Fibroblast of mammary gland (primary cell): ENCODE results near the gene AGA.

Source experiments
- DNase-seq: peaks from one replicate; pipeline ENCODE4 v3.0.0-alpha.2; 2010; ENCODE audit warnings: low read depth
- H3K4me3 ChIP-seq: 2 replicates; pipeline ENCODE4 v1.5.1; 2011; ENCODE audit warnings: low read depth, mild to moderate bottlenecking, low read length, moderate library complexity; ENCODE audit not compliant: control insufficient read depth
- CTCF ChIP-seq: conservative IDR thresholded peaks from 2 replicates; pipeline ENCODE4 v1.5.1; 2011; ENCODE audit warnings: low read depth, low read length, inconsistent platforms; ENCODE audit not compliant: control insufficient read depth, insufficient read depth

AGA gene

DNA sequence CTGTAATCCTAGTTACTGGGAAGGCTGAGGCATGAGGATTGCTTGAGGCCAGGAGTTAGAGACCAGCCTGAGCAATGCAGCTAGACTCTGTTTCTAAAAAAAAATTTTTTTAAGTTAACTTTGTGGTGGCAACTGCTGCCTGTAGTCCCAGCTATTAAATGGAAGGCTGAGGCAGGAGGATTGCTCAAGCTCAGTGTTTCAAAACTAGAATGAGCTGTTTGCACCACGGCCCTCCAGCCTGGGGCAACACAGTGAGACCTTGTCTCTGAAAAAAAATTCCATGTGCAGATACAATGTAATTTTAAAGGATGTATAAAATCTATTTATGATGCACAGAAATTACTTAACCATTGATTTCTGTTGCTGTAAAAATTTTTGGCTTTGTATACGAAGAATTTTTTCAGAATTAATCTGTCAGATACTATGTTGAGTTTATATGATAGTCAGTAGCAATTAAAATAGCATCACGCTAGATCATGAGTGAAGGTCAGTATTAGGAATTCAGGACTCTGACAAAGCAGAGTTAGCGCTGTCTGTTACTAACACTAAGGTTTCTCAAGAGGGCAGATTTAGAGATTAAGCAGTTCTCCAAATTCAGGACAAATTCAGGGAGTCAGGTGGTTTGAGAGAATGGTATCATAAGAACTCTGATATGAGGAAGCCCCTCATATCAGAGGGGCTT lies 8.3 kb upstream of the AGA start:
- peak; percentile 7 for DNase-seq
- no peak for TF ChIP-seq CTCF
- H3K4me3 ChIP-seq = no peak overlapping the region

- TF ChIP-seq CTCF = no peak
- peak; percentile 56 for DNase-seq
- no peak overlapping the region for H3K4me3 ChIP-seq
Measured at GRCh38 chr4:177448850-177449249, 6.6 kb upstream of the AGA start.

GRCh38 chr4:177447417-177448004 lies 5.3 kb upstream of the AGA start:
- no peak for TF ChIP-seq CTCF
- no peak overlapping the region for H3K4me3 ChIP-seq
- DNase-seq = no peak

DNA sequence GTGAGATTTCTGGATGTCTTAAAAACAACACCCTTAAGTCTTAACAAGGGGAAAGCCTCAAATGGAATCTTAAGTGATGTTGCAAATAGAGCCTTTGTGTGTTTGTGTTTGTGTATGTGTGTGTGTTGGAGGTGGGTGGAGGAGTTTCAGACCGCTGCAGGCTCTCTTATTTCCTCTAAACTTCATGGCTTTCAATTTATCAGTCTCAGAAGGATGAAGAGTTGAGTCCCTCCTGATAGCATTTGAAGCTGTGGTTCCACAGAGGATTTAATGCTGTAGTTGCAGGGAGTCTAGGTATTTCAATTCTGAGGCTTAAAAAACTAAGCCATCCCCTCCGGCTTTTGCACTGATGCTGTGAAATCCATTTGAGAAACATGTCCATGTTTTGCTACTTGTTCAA lies 4.3 kb upstream of the AGA start:
- no peak for TF ChIP-seq CTCF
- no peak overlapping the region for H3K4me3 ChIP-seq
- DNase-seq = no peak

GRCh38 chr4:177444911-177445736 lies 2.9 kb upstream of the AGA start:
- no peak for DNase-seq
- no peak overlapping the region for H3K4me3 ChIP-seq
- no peak for TF ChIP-seq CTCF

- DNase-seq = peak; percentile 6
- peak overlapping the region; percentile 68 for H3K4me3 ChIP-seq
- no peak for TF ChIP-seq CTCF
Measured at GRCh38 chr4:177441061-177441802, 1.0 kb downstream of the AGA start.
